ENCODE measurements around the gene LONP2.
"Not testable (repeated sequence)": the region's sequence is repeated elsewhere in the genome, so short reads cannot be mapped to it uniquely, and the experiment has no call there.

Gene LONP2

DNA sequence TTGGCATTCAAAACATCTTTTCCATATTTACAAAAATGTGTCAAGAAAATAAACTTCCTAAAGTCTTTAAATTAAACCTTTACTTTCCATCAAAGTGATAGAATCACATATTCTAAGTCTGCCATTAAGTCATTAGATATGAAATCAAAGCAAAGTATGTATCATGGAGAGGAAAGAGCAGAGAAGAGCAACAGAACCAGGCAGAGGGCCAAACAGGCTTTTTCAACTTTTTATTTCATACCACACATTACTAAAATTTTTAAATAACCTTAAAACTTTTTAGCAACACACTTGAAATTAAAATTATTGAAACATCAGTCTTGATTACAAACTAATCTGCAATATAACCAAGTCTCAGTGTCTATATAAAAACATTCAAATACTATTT lies 127.3 kb downstream of the LONP2 start:
- DNase-seq (ENCODE audit: low read depth): no peak
- TF ChIP-seq, protein P1, sequence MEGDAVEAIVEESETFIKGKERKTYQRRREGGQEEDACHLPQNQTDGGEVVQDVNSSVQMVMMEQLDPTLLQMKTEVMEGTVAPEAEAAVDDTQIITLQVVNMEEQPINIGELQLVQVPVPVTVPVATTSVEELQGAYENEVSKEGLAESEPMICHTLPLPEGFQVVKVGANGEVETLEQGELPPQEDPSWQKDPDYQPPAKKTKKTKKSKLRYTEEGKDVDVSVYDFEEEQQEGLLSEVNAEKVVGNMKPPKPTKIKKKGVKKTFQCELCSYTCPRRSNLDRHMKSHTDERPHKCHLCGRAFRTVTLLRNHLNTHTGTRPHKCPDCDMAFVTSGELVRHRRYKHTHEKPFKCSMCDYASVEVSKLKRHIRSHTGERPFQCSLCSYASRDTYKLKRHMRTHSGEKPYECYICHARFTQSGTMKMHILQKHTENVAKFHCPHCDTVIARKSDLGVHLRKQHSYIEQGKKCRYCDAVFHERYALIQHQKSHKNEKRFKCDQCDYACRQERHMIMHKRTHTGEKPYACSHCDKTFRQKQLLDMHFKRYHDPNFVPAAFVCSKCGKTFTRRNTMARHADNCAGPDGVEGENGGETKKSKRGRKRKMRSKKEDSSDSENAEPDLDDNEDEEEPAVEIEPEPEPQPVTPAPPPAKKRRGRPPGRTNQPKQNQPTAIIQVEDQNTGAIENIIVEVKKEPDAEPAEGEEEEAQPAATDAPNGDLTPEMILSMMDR (IDR thresholded peaks at IDR 0.05; ENCODE audit: low read length, missing control alignments): no peak
- H3K4me3 ChIP-seq (replicated peaks; ENCODE audit: low read depth, low read length): no peak overlapping the region

DNA sequence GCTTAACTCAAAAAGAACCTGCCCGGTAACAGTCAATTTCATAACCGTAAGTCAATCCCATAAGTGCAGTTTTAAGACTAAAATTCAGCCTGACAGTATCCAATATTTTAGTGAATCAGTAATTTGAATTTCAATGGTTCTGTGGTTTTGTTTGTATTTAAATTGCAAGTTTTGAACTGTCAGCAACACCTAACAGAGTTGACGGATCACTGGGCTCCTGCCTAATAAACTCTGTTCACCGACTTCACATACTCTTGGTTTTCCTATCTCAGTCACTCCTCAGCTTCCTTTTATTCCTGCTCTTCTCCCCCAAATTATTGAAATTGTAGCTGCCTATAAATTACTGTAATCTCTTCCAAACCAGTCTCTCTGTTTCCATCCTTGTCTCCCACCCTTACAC lies 128.6 kb downstream of the LONP2 start:
- no peak for DNase-seq (ENCODE audit: low read depth)

DNA sequence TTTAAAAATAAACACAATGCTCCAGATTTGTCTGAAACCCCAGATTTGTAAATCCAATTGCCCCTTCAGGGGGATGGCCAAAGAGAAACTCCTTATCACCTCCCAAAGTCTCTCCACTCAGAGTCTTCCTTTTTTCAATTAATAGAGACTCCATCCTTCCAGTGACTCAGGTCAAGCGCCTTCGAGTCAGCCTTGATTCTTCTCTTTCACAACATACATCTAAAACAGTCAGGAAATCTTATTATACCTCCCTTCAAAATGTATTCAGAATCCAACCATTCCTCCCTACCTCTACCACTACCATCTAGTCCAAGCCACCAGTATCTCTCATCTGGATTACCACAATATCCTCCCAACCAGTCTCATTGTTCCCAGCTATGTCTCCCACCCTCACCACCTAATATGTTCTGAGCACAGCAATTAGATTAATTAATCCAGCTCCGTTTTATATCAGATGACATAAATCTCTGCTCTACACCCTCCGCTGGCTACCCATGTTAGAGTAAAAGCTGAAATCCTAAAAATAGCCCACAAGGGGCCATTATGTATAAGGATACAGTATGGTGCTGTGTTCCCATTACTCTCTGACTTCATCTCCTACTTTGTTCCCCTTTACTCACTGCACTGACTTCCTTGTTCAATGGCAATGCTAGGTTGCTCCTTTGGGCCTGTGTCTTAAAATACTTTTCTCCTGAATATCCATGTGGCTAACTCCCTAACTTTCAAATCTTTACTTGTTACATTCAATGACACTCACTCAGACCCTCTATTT lies 129.3 kb downstream of the LONP2 start:
- H3K4me3 ChIP-seq (replicated peaks; ENCODE audit: low read depth, low read length): no peak overlapping the region
- TF ChIP-seq, protein P1 (IDR thresholded peaks at IDR 0.05; ENCODE audit: low read length, missing control alignments): no peak
- DNase-seq (ENCODE audit: low read depth): no peak

More for the DNA sequence above, 128.6 kb downstream of the LONP2 start:
- H3K4me3 ChIP-seq (replicated peaks; ENCODE audit: low read depth, low read length): no peak overlapping the region
- TF ChIP-seq, protein P1 (IDR thresholded peaks at IDR 0.05; ENCODE audit: low read length, missing control alignments): no peak

DNA sequence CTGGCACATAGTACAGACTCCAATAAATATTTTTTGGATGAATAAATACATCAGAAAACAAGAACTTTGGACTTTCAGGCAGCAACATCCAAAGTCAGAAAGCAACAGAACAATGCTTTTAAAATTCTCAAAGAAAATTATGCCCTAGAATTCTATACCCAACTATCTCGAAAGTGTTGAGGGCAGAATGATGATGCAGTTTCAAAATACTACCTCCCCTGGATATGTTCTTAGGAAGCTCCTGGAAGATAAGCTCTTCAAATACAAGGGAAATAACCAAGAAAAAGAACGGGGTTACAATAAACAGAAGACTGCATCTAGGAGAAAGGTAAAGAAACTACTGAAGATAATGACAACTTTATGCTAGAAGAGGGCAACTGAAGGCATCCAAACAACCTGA lies 130.2 kb downstream of the LONP2 start:
- H3K4me3 ChIP-seq (replicated peaks; ENCODE audit: low read depth, low read length): no peak overlapping the region
- DNase-seq (ENCODE audit: low read depth): no peak
- TF ChIP-seq, protein P1 (IDR thresholded peaks at IDR 0.05; ENCODE audit: low read length, missing control alignments): no peak

DNA sequence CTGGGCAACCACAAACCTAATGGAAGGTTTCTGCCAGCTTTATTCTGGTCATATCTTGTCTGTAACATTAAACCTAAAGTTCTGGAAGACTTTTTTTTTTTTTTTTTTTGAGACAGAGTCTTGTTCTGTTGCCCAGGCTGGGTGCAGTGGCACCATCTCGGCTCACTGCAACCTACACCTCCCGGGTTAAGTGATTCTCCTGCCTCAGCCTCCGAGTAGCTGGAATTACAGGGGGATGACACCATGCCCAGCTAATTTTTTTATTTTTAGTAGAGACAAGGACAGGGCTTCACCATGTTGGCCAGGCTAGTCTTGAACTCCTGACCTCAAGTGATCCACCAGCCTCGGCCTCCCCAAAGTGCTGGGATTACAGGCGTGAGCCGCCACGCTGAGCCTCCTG lies 133.2 kb downstream of the LONP2 start:
- not testable (repeated sequence) for H3K4me3 ChIP-seq (replicated peaks; ENCODE audit: low read depth, low read length); DNase-seq (ENCODE audit: low read depth)

DNA sequence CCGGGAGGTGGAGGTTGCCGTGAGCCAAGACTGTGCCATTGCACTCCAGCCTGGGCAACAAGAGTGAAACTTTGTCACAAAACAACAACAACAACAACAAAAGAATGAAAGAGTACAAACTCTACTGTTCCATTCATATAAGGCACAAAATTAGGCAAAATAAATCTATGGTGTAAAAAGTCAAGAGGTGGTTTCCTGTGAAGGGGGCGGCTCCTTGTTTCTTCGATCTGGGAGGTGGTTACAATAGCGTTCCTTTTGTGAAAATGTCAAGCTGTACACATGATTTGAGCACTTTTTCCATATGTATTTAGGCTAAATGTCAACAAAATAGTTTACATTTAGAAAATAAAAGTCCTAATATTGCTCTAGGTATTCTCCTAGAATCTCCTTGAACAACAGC lies 134.2 kb downstream of the LONP2 start:
- no peak overlapping the region for H3K4me3 ChIP-seq (replicated peaks; ENCODE audit: low read depth, low read length)
- DNase-seq (ENCODE audit: low read depth): no peak
- TF ChIP-seq, protein P1 (IDR thresholded peaks at IDR 0.05; ENCODE audit: low read length, missing control alignments): no peak

DNA sequence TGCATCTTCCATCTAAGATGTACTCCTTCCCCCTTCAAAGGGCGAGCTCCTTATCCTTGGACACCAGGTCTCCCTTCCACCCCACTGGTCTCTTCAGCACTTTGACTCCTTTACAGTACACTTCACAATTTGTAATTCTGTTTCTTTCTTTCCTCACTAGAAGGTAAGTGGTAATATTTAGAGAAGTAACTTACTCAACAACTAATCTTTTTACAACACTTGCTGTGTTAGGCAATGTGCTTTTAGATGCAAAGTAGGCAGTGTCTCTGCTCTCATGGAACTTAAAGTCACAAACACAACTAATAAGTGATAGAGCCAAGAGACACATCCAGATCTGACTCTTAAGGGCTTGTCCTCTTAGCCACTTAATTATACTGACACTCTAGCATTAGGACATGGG lies 134.7 kb downstream of the LONP2 start:
- H3K4me3 ChIP-seq (replicated peaks; ENCODE audit: low read depth, low read length): no peak overlapping the region
- TF ChIP-seq, protein P1 (IDR thresholded peaks at IDR 0.05; ENCODE audit: low read length, missing control alignments): no peak
- no peak for DNase-seq (ENCODE audit: low read depth)
